ENCODE results near the gene NME7.
"Not testable (repeated sequence)": the region's sequence is repeated elsewhere in the genome, so short reads cannot be mapped to it uniquely, and the experiment has no call there.

NME7 gene

DNA sequence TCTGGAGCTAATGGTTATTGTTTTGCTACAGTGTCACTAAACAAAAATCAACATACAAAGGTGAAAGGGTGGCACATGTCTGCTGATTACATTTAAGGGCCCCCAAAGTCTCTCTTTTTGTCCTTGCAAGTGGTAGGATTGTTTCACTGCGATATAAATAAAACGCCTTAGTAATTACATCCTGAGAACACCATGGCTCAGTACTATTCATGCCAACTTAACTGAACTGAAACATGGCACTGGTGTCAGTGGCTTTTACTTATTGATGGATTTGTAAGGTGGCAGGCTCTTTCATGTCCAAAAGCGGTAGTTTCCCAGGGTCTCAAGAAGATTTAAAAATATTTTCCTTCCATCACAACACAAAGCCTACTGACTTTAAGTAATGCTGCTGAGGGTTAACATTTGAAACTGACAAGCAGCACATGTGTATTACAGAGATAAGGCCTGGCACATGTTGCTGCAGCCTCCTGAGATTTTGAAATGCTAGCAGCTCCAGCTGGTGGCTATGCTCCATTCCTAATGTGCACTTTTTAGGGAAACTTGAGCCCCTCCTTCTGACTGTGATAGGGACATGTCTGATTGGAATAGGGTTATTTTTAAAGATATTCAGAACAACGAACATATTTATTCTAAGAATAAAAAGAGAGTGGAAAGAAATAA is 174.3 kb downstream of the NME7 start:
- Histone ChIP-seq H3K9me3 (ENCODE audit: low read depth, low read length) (no peaks in the 10 kb centered on the region), H3K9ac (ENCODE audit: insufficient read length) (no peak overlapping the region), H3K36me3 (ENCODE audit: insufficient read depth, low read length) (no peaks in the 10 kb centered on the region), H3K27ac (no peak overlapping the region), H3K4me3 (no peak overlapping the region)
- DNase-seq (ENCODE audit: low read depth, low spot score): no peak
- TF ChIP-seq FOXP2 (optimal IDR thresholded peaks at IDR 0.05; ENCODE audit: control extremely low read depth, extremely low read length, insufficient read depth): no peak
- TF ChIP-seq POLR2AphosphoS5 (IDR thresholded peaks at IDR 0.05; ENCODE audit: borderline replicate concordance, low read depth, low read length): no peak
- no peak for TF ChIP-seq EZH2 (IDR thresholded peaks at IDR 0.05)

DNA sequence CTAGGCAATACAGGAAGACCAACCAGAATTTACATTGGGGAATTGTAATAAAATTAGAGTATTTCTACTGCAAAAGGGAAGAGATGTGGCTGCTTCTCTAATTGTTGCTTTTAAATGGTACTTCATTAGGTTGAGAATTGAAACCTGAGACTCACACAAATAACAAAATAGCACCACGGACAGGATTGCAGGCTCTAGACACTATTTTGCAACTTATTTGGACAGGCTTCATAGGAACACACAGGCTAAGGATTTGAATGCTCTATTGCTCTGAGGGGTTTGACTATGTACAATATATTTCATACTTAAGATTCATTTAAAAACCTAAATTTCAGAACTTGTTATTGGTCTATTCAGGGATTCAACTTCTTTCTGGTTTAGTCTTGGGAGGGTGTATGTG is 181.5 kb downstream of the NME7 start:
- no peak for TF ChIP-seq POLR2AphosphoS5 (IDR thresholded peaks at IDR 0.05; ENCODE audit: borderline replicate concordance, low read depth, low read length)
- TF ChIP-seq FOXP2 (optimal IDR thresholded peaks at IDR 0.05; ENCODE audit: control extremely low read depth, extremely low read length, insufficient read depth): no peak
- no peak for TF ChIP-seq EZH2 (IDR thresholded peaks at IDR 0.05)
- H3K9ac ChIP-seq (ENCODE audit: insufficient read length): no peak overlapping the region
- no peaks in the 10 kb centered on the region for H3K36me3 ChIP-seq (ENCODE audit: insufficient read depth, low read length)
- H3K9me3 ChIP-seq (ENCODE audit: low read depth, low read length): no peaks in the 10 kb centered on the region
- no peak for DNase-seq (ENCODE audit: low read depth, low spot score)
- H3K4me3 ChIP-seq: no peak overlapping the region
- H3K27ac ChIP-seq: no peak overlapping the region

DNA sequence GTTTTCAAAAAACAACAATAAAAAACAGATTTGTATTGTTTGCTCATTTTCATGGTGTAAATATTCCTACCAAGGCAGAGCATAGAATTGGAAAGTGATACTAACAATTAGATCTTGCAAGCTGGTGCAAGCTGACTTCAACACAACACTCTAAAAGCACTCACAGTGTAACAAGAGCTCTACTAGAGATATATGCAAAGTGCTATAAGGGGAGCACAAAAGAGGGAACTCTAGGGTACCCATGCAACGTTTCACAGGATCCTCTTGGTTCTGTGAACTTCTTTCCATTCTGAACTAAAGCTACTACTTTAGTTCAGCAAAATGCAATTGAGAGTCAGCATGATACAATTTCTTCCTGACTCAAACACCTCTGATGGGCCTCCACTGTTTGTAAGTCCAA is 182.8 kb downstream of the NME7 start:
- no peak for TF ChIP-seq POLR2AphosphoS5 (IDR thresholded peaks at IDR 0.05; ENCODE audit: borderline replicate concordance, low read depth, low read length)
- no peak for TF ChIP-seq FOXP2 (optimal IDR thresholded peaks at IDR 0.05; ENCODE audit: control extremely low read depth, extremely low read length, insufficient read depth)
- TF ChIP-seq EZH2 (IDR thresholded peaks at IDR 0.05): no peak
- H3K27ac ChIP-seq: no peak overlapping the region
- no peaks in the 10 kb centered on the region for H3K36me3 ChIP-seq (ENCODE audit: insufficient read depth, low read length)
- no peak overlapping the region for H3K9ac ChIP-seq (ENCODE audit: insufficient read length)
- no peaks in the 10 kb centered on the region for H3K9me3 ChIP-seq (ENCODE audit: low read depth, low read length)
- no peak for DNase-seq (ENCODE audit: low read depth, low spot score)
- H3K4me3 ChIP-seq: no peak overlapping the region

DNA sequence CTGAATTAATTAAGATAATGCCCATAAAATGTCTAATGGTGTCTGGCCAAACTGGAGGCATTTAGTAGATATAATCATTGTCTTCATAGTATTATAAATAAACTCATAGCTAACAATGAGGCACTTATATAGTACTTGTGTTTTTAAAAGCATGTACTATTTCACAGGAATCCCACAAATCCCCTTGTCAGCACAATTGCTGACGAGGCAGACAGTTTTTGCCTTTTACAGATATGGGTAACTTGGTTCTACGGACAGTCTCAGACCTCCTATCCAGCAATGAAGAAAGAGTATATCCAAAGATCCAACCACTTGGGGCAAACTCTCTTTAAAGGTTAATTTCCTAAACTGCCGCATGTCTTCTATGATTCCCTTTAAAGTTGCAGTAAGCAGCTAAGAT is 187.4 kb downstream of the NME7 start:
- DNase-seq (ENCODE audit: low read depth, low spot score): no peak
- Histone ChIP-seq H3K9ac (ENCODE audit: insufficient read length) (no peak overlapping the region), H3K36me3 (ENCODE audit: insufficient read depth, low read length) (no peaks in the 10 kb centered on the region), H3K9me3 (ENCODE audit: low read depth, low read length) (no peaks in the 10 kb centered on the region), H3K27ac (no peak overlapping the region), H3K4me3 (no peak overlapping the region)
- TF ChIP-seq EZH2 (IDR thresholded peaks at IDR 0.05): no peak
- TF ChIP-seq POLR2AphosphoS5 (IDR thresholded peaks at IDR 0.05; ENCODE audit: borderline replicate concordance, low read depth, low read length): no peak
- no peak for TF ChIP-seq FOXP2 (optimal IDR thresholded peaks at IDR 0.05; ENCODE audit: control extremely low read depth, extremely low read length, insufficient read depth)

DNA sequence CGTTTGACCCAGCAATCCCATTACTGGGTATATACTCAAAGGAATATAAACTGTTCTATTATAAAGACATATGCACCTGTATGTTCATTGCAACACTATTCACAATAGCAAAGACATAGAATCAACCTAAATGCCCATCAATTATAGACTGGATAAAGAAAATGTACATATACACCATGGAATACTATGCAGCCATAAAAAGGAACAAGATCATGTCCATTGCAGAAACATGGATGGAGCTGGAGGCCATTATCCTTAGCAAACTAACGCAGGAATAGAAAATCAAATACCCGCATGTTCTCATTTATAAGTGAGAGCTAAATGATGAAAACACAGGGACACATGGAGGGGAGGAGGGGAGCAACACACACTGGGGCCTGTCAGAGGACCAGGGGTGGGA is 188.2 kb downstream of the NME7 start:
- not testable (repeated sequence) for H3K9ac ChIP-seq (ENCODE audit: insufficient read length); H3K36me3 ChIP-seq (ENCODE audit: insufficient read depth, low read length); H3K27ac ChIP-seq; DNase-seq (ENCODE audit: low read depth, low spot score); H3K9me3 ChIP-seq (ENCODE audit: low read depth, low read length); H3K4me3 ChIP-seq

DNA sequence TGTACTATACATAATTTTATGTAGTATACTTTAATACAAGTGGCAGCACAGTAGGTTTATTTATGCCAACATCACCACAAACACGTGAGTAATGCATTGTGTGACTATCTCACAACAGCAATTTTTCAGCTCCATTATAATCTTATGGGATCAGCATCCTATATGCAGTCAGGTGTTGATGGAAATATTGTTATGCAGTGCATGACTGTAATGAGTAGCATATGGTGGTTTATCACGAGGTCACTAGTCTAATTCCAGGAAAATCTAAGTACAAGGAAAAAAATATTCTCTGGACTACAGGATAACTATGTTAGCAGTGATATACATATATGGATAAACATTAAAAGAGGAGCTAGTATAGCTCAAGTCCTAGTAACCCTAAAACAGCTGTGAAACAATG is 192.1 kb downstream of the NME7 start:
- Histone ChIP-seq H3K4me3 (no peak overlapping the region), H3K9me3 (ENCODE audit: low read depth, low read length) (no peaks in the 10 kb centered on the region), H3K27ac (no peak overlapping the region), H3K9ac (ENCODE audit: insufficient read length) (no peak overlapping the region), H3K36me3 (ENCODE audit: insufficient read depth, low read length) (no peaks in the 10 kb centered on the region)
- no peak for DNase-seq (ENCODE audit: low read depth, low spot score)
- TF ChIP-seq FOXP2 (optimal IDR thresholded peaks at IDR 0.05; ENCODE audit: control extremely low read depth, extremely low read length, insufficient read depth) (no peak), POLR2AphosphoS5 (IDR thresholded peaks at IDR 0.05; ENCODE audit: borderline replicate concordance, low read depth, low read length) (no peak), EZH2 (IDR thresholded peaks at IDR 0.05) (no peak)

DNA sequence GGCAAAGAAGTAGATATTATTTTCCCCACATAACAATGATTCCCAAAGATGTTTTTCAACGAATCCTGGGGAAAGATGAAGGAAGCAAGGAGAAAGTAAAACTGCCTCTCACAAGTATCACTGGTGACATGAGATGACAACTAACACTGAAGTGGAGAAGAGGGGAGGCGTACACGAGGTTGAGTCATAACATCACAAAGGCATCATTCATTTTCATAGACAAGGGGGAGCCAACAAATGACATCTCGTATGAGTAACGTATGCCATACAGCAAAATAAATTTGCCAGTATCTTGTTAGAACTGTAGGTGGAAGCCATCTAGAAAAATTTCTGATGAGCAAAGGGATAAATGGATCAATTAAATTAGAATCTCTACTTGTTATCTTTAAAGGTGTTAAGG is 204.5 kb downstream of the NME7 start:
- TF ChIP-seq EZH2 (IDR thresholded peaks at IDR 0.05) (no peak), POLR2AphosphoS5 (IDR thresholded peaks at IDR 0.05; ENCODE audit: borderline replicate concordance, low read depth, low read length) (no peak), FOXP2 (optimal IDR thresholded peaks at IDR 0.05; ENCODE audit: control extremely low read depth, extremely low read length, insufficient read depth) (no peak)
- H3K27ac ChIP-seq: no peak overlapping the region
- H3K4me3 ChIP-seq: no peak overlapping the region
- no peaks in the 10 kb centered on the region for H3K36me3 ChIP-seq (ENCODE audit: insufficient read depth, low read length)
- no peak overlapping the region for H3K9ac ChIP-seq (ENCODE audit: insufficient read length)
- no peaks in the 10 kb centered on the region for H3K9me3 ChIP-seq (ENCODE audit: low read depth, low read length)
- no peak for DNase-seq (ENCODE audit: low read depth, low spot score)

DNA sequence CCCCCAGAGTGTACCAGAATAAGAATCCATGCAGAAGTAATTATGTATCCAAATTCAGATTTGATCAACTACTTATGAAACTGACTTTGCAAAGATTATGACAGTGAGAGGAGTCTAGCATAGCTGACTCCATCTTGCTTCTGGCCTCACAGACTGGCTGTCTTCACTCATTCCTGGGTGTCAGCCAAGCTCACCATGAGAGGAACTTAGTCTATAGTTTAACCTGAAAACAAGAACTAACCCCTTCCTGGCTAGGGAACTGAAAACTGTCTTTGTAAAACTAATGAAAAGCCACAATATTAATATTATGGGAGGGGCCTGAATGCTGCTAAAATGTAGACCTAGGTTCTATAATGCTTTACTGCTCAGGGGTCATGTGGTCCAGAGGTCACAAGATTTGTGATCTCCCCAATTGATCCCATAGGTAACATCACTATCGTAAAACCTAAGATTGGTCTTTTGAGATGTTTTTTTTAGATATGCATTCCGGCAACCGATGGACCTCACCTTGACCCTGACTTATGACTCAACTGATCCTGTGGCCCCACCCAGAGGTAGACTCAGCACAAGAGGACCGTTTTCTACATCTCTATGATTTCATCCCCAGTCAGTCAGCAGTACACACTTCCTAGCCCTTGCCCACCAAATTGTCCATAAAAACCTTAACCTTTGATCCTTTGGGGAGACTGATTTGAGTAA is 206.0 kb downstream of the NME7 start:
- H3K9ac ChIP-seq (ENCODE audit: insufficient read length): no peak overlapping the region
- no peaks in the 10 kb centered on the region for H3K36me3 ChIP-seq (ENCODE audit: insufficient read depth, low read length)
- no peak for TF ChIP-seq FOXP2 (optimal IDR thresholded peaks at IDR 0.05; ENCODE audit: control extremely low read depth, extremely low read length, insufficient read depth)
- no peak for TF ChIP-seq EZH2 (IDR thresholded peaks at IDR 0.05)
- no peaks in the 10 kb centered on the region for H3K9me3 ChIP-seq (ENCODE audit: low read depth, low read length)
- H3K4me3 ChIP-seq: no peak overlapping the region
- no peak for DNase-seq (ENCODE audit: low read depth, low spot score)
- no peak overlapping the region for H3K27ac ChIP-seq
